ENCODE measurements around the gene MAFG.
A peak's percentile ranks its signal among the peaks of the same experiment; 100 is the strongest.
"Not testable (repeated sequence)": the region's sequence is repeated elsewhere in the genome, so short reads cannot be mapped to it uniquely, and the experiment has no call there.

MAFG gene

DNA sequence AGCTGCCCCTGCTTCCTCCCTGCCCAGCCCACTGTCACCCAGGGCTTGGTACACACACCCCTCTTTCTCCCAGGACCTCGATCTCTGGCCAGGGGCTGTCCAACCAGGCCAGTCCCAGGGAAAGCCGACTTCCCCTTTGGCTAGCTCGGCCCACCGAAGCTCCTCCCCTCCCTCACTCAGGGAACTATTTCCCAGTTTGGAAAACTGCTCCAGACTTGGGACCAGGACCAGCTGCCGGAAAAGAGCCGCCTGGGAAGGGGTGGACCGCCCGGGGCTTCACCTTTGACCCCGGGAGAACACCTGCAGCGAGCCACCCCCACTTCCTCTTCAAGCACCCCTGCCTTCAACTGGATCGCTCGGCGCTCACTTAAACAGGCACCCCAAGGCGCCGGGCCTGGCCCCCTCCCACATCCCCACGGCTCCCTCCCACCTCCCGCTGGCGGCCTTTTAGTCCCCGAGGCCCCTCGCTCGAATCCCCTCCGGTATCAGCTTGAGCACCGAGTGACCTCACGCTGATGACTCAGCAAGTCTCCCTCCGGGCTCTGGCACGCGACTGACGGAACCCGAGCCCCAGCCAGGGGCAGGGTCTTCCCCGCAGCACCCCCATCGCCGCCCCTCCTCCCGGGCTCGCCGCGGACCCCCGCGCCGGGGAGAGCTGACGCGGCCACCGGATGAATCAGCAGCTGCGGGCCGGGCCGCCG lies 934 bp downstream of the MAFG start:
- DNase-seq (ENCODE audit: extremely low spot score, insufficient read length, low read depth) (no peak), FAIRE-seq (peak; percentile 57)

DNA sequence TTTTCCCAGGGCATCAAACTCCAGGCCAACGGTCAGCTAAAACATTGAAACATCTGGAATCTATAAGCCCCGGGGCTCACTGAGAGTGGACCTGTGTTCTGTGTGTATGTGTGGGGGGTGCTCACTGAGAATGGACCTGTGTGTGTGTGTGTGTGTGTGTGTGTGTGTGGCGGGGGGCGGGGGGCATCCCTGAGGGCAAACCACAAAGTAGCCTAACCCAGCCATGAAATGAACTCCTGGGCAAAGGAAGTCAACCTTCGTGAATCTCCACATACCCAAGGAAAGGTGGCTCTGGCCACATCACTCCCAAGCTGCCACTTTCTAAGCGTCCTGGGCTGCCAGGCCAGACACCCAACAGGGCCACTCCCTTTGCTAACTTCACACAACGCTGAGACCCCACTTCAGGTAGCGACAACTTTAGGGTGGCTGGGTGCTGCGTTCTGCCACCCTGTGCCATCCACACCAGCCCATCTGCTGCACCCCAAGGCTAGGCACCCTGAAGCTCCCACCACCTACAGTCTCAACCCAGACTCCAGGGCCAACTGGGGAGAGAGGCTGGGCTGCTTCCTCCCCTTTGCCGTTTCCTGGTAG lies 1.6 kb downstream of the MAFG start:
- DNase-seq (ENCODE audit: extremely low spot score, insufficient read length, low read depth), result no peak
- peak; percentile 15 for FAIRE-seq

DNA sequence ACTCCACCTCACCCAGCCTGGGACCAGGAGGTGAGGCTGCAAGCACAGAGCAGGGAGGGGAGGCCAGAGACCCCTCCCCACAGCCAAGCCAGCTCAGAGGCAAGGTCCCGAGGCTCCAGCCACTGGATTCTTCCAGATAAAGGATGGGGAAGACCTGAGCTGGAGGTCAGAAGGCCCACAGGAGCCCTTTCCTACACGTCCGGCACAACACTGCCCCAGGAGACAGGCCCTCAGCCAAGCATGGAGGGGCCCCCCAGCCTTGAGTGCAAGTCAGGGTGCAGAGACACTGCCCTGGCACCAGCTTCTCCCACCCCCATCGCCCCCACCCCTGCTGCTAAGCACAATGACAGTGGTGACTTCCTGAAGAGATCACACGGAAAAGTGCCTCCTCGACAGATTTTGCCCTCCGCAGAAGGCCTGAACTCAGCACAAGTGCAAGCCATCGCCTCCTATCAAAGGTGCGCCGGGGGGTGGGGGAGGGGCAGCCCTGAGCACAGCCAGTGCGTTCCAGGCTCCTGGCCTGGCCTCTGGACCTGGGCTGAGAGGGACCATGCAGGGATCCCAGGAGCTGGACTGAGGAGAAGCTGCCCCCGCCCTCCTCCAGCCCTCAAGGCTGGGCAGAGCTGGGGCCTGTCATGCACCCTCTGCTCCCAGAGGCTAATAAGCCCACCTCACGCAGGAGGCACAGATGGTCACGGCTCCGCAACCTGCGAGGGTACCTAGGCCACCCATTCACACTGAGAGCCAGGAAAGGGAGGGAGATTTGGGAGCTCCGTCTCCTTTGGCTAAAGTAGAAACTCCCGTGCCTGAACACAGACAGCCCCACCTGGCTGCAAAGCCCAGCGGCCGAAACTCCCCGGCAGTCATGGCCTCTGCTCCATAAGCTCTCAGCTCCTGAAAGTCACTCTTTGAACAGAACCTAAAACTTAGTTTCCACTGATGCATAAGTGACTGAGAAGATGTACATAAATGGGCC lies 2.7 kb downstream of the MAFG start:
- FAIRE-seq (no peak), DNase-seq (ENCODE audit: extremely low spot score, insufficient read length, low read depth) (no peak)

DNA sequence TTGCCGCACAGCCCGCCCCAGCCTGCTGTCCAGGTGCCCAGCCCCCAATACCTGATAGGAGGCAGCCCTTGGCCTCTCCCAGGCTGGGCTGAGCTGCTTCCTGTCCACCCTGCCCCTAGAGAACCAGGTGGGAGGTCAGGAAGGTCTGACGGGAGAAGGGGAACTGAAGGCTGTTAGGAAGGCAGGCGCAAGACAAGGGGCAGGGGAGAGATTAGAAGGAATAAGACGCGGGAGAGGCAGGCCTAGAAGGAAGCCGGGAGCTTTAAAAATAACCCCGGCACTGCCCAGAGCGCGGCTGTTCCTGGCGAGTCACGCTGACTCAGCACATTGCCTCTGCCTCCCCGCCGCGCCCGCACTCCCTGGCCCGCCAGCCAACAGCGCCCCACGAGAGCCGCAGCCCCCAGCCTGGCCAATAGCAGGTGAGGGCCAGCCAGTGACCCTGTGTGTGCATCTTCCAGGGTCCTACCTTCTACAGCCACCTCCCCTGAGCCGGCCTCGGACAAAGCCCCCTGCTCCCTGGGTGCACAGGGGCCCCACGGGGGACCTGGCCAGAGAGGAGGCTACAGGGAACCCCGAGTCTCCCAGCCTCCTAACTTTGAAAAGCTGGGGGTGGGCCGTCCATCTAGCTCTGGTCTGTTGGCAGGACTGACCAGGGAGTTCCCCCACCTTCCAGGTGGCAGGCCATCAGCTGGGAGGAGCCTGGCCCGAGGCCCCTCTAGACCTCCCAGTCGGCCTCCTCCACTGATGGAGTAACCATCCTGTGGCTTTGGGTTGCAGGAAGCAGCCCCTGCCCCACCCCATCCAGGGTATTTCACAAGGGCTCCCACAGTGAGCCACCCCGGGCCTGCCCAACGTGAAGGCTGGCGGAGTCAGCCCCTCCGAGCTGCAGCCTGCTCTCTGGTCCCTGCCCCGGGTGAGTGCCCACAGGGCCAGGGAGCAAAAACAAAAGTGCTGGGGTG lies 4.0 kb downstream of the MAFG start:
- DNase-seq (ENCODE audit: extremely low spot score, insufficient read length, low read depth), result no peak
- no peak for FAIRE-seq

DNA sequence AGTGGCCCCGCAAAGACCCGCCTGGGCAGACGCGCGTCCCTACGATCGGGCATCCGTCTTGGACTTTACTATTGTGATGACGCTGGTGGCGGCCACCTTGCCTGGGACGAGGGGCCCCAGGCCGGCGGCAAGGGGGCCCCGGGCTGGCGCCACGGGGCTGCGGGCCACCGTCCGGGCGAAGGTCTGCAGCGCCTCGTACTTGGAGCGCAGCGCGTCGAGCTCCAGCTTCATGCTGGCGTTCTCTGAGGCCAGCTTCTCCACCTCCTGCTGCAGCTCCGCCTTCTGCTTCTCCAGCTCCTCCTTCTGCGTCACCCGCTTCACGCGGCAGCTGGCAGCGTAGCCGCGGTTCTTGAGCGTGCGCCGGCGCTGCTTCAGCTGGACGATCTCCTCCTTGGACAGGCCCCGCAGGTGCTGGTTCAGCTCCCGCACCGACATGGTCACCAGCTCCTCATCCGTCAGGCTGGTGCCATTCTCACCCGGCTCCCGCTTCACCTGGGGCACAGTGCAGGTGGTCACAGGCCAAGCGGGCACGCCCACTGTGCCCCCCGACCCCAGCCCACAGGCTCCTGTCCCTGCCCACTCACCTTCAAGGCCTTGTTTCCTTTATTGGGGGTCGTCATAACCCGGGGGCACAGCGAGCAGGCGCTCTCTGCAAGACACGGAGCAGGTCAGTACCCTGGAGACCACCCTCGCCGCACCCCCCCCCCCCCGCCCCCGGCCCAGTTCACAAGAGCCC lies 4.8 kb downstream of the MAFG start:
- DNase-seq (ENCODE audit: extremely low spot score, insufficient read length, low read depth), result no peak
- no peak for FAIRE-seq

DNA sequence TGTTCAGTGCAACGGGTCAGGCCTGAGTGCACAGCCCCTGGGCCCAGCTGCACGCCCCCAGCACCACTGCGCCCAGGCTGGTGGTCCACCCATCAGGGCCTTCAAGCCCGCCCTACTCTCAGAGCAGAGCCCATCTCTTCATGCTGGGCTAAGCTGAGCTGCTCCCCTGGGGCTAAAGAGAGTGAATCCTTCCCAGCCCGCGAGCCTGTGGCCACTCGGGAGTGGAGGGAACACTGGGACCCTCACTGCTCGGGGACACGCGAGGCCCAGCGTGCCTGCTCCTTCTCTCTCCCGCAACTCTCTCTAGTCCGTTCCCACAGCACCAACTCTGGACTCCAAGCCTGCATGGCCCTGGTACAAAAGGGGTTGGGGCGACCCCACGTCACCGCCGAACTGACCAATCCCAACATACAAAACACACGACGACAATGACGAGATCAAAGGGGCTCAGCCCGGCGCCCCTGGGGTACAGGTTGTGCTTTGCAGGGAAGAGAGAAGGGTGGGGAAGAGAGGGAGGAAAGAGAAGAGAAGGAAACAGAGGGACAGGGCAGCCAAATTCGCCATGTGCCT lies 5.5 kb downstream of the MAFG start:
- FAIRE-seq (no peak), DNase-seq (ENCODE audit: extremely low spot score, insufficient read length, low read depth) (no peak)

DNA sequence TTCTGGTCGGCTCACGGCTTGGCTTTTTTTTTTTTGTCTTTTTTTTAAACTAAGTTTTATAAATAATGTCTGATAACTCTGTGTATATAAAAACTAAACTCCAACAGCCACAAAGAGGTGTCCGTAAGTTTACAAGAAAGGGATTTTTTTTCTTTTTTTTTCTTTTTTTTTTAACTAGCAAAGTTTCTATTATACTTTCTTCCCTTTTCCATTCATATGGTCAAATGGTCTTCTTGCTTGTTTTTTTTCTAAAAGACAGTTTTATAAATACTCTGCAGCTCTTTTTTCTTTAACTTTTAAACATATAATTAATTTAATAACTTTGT lies 6.0 kb downstream of the MAFG start:
- no peak for DNase-seq (ENCODE audit: extremely low spot score, insufficient read length, low read depth)
- no peak for FAIRE-seq

DNA sequence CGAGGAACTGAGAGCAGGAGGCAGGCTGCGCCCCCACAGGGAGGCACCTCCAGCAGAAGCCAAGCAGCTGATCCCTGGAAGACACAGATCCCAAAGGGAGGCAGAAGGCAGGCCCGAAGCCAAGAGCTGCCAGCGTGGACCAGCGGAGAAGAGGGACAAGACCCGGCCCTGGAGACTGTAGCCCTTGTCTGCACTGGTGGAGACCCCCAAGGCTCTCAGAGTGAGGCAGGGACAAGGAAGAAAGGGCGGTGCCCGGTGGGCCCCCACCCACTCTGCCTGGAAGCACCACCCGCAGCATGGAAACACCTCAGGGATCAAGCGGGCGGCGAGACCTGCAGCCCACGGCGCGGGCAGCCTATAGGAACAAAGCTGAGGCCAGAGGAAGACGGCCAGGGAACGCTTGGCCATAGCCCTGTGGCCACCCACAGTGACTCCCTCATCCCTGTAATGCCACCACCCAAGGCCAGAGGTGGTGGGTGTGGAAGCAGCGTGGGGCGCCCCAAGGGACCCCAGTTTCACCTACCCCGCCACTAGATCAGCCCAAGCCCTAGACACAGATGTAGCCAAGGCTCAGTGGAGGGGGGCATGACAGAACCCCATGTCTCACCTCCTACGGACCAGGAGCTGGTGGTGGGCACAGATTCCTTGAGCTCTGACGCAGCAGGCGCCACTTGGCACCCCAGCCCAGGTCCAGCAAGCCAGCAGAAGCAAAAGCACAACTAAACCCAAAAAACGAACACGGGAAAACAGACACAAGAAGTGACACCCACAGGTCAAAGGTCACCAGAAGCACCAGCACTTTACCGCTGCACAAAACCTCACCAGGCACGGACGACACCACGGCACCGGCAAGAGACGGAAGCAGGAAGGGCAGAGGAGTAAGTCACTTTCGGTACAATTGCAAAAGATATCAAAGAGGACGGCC lies 6.7 kb downstream of the MAFG start:
- FAIRE-seq, result no peak
- no peak for DNase-seq (ENCODE audit: extremely low spot score, insufficient read length, low read depth)

DNA sequence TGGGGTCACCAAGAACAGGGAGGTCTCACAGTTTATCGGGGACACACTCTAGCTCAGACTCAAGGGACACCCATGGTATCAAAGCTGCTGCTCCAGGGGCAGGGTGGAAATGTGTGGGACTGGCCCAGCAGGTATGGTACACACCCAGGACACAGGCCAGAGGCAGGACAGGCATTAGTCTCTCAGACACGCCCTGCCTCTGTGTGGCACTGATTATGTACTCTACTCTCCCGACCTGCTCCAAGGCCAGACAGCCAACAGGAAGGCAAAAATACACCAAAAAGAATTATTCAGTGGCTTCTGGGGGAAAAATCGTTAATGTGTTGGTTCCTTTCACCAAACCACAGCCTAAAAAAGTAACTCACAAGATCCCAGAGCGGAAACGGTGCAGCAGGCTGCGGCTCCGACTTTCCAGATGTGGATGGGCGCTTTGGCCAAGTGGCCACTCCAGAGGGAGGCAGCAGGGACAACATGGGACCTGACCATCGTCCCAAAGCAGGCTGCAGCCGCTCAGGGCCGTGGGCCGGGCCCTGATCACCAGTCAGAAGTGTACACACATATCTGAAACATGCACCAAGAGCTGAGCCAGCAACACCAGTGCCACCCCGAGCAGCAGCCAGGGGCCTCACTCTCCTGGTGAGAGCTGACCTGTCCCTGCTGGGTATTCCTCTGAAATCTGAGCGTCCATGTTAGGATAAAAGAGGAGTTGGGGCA lies 8.5 kb downstream of the MAFG start:
- FAIRE-seq (no peak), DNase-seq (ENCODE audit: extremely low spot score, insufficient read length, low read depth) (no peak)

DNA sequence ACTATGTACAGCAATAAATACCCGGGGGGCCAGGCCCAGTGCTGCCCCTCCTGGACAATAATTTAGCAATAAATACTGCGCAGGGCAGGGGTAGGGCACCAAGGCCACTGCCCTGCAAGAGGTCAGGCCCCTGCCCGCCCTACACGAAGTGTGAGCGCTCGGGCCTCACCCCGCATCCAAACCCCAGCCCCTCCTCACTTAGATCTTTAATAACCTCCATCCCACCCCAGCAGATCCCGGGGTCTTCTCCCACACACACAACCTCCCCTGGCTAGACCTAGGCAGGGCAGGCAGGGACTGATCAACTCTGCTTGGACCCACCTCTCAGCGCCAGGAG lies 9.2 kb downstream of the MAFG start:
- DNase-seq (ENCODE audit: extremely low spot score, insufficient read length, low read depth); FAIRE-seq: not testable (repeated sequence)

DNA sequence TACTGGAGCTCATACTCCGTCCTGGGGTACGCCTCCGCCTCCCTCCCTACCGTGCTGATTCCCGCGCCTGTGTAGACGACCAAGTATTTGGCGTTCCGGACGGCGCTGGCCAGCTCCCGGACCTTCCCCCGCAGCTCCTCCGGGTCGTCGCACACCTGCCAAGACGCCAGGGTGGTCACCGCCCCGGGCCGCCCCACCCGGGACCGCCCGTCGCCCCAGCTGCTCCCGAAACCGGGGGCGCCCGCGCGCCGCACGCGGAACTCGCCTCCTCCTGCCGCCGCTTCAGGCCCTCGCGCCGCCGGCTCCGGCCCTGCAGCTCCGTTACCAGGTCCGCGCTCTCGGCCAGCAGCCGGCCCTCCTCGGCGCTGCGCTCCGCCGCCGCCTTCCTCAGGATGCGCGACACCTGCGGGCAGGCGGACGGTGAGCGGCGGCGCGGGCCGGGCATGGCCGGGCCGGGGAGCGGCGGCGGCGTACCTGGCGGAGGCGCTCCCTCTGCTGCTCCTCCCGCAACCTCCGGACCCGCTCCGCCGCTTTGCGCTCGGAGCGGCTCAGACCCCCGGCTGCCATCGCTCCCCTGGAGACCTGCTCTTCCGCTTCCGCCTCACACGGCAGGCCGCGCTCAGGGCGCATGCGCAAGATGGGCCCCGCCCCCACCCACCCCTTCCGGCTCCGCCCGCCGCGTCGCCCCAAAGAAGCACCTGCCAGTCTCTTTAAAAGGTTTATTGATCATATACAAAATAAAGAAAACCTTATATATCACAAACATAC lies 9.8 kb downstream of the MAFG start, which contains the start of gene SIRT7:
TSS of gene SIRT7 (minus strand) at position 612 of the 768 bp plus-strand sequence. CDS start at position 567, 45 bp downstream.
- FAIRE-seq, result peak; percentile 59
- DNase-seq (ENCODE audit: extremely low spot score, insufficient read length, low read depth), result peak; percentile 99

DNA sequence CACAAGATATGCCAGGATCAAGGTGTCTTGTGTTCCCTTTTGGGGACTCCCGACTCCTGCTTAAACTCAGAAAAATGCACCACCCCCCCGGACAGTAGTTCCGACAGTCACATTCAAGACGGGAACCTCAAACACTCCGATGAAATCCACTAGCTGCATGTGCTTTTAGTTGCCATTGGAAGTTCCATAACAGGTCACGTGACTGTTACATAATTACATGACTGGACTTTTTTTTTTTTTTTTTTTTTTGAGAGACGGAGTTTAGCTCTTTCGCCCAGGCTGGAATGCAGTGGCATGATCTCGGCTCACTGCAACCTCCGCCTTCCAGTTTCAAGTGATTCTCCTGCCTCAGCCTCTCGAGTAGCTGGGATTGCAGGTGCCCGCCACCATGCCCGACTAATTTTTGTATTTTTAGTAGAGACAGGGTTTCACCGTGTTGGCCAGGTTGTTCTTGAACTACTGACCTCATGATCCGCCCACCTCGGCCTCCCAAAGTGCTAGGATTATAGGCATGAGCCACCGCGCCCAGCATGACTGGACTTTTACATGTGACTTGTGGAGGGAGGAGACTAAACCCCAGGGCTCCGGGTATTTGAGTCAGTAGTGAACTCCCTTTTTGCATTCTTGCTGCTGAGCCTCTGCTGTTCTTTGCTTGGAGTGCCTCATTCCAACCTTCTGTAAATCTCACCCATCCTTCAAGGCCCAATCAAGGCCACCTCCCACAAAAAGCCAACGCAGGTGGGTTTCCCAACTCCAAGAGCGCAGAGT lies 11.1 kb downstream of the MAFG start:
- FAIRE-seq, result no peak
- no peak for DNase-seq (ENCODE audit: extremely low spot score, insufficient read length, low read depth)

DNA sequence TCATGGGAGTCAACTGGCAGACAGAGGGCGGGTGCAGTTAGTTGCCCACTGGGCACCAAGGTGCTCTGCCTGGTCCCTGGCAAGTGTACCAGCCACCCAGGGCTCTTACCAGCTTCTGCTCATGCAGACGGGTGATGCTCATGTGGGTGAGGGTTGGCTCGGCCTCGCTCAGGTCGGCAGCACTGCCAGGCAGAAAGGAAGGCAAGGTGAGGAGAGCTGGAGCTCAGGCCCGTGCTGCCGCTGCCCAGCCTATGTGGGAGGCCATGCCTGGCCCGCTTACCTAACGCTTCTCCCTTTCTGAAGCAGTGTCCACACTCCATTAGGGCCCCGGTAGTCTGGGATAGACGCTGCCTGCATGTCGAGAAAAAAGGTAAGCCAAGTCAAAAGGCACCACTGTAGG lies 12.2 kb downstream of the MAFG start:
- no peak for DNase-seq (ENCODE audit: extremely low spot score, insufficient read length, low read depth)
- FAIRE-seq, result no peak

DNA sequence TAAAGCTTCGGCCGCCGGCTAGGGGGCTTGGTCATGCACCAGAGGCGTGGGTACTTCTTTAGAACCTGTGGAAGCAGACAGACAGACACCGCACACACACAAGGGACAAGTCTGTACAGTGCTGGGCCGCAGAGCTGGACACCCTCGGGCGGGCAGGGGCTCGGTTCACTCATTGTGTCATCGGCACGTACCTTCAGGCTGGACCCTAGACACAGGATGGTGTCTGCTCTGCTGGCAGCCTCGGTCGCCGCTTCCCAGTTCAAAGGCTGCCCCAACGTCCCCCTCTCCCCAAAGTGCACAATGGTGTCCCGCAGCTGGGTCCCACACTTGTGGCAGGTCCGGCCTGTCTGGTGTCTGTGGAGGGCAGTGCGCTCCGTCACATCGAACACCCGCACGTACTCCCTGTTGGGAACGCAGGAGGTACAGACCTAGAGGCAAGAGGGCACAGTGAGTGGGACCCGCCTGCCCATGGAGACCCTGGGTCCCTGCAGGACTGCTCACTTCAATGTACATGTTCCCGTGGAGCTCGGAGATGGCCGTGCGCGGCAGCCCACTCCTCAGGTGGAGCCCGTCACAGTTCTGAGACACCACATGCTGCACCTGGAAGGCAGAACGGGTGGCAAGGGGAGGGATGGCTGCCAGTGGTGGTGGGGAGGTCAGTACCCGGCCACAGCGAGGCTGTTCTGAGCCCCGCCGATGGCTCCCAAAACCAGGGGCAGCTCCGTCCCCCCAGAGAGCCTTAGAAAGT lies 13.3 kb downstream of the MAFG start:
- no peak for DNase-seq (ENCODE audit: extremely low spot score, insufficient read length, low read depth)
- no peak for FAIRE-seq

DNA sequence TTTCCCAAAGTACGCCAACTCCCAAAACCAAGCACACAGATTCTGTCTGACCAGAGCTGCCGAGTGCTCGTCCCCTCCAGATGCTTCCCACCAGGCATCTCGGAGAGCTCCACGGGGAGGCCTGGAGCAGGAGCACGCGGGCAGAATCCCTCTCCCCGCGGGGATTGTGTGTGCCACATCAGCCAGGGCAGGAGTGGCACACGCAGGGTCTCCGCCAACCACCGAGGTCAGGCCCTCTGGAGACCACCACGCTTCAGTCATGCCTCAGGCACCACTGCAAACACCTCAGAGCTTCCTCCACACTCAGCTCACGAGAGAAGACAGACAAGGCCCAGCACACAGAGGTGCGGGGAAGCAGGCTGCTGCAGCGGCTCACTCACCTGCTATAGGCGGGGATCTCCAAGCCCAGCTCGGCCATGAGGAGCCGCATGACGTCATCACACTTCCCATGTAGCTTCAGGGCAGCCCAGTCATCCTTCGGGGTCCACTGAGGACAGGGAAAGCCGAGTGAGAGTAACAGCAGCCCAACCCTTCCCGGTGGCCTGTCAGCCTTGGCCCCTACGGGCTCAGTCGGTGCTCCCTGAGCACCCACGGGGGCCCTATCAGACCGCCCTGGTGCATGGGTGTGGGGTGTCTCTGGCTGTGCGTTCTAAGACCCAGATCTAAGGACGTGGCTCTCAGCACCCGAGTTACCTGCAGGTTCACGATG lies 14.0 kb downstream of the MAFG start:
- no peak for FAIRE-seq
- no peak for DNase-seq (ENCODE audit: extremely low spot score, insufficient read length, low read depth)

Measured in GM18507 (cell line).